Measurements from ENCODE around the gene ELL2.

Gene ELL2

DNA sequence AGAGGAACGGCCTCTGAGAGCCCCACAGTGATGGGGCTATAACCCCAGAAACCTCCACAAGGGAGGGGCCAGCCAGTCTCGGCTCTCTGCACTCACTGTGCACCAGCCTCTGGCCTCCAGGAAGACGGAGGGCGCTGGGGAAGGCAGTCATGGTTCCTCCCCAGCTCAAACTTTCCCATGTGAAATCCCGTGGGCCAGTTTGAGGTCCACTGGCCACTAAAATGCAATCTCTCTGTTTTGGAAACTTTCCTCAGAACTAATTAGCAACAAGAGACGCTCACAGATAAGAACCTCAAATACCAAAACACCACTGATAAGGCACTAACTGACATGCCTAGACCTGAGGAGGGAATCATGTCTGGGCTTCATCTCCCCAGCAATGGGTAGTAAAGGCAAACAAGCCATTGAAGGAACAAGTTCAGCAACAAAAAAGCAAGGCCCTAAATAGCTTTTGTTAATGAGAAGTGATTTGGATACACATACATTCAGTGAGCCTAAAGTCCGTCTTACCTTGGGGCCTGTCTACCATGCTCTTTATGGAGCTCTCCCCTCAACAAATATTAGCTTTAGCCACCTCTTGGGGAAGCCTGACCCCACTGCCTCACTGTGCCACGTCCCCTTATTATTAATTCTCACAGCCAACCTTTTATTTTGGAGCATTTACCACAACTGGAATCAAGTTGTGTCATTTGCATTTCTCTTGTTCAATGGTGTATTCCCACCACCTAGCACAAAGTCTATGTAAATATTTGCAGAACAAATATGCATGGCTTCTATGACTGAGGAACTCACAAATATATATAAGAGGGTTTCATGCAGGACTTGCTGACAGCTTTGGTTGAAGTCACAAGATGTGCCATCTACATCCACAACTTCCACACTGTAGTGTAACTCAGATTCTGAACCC is 83.0 kb downstream of the ELL2 start:
- no peak for DNase-seq

DNA sequence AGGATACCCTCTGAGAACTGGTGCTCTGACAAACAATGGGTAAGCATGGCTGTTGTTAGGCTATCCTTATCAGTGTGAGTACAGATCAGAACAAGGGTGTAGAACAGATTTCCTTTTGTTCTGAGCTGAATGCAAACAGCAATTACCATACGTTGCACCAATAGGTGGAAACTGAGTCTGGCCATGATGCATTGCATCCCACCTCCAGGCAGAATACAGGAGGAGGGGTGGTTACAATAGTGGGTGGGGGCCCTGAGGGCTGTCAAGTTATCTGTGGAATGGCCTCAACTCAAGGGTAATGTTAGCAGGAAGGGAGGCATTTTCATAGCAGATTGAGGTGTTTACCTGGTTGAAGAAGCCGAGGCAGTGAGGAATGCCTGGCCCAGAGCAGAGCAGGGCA is 84.9 kb downstream of the ELL2 start:
- no peak for DNase-seq

DNA sequence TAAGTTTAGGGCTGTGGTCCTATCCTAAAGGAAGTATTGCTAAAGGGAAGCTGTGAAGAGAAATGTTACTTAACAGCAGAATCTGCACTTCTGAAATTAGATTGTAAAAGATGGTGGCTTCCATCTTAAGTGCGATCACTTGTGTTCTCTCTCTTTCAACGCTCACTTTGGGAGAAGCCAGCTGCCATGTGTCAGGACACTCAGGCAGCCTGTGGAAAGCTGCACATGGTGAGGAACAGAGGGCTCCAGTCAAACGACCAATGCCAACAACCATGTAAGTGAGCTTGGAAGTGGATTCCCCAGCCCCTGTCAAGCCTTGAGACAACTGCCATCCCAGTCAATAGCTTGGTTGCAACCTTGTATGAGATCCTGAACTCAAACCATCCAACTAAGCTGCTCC is 87.4 kb downstream of the ELL2 start:
- DNase-seq: no peak

DNA sequence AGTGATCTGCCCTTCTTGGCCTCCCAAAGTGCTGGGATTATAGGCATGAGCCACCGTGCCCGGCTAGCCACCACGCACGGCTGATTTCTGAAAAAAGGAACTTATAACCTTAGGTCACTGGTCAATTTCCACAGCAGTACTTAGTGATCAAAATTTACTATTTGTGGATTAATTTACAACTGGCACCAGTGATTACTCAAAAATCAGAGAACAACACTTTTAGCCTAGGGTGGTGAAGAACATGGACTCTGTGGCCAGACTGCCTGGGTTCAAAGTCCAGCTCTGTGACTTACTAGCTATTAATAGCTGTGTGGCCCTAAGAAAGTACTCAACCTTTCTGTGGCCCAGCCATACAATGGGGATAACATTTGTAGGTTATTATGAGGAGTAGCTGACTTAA is 88.3 kb downstream of the ELL2 start:
- no peak for DNase-seq

DNA sequence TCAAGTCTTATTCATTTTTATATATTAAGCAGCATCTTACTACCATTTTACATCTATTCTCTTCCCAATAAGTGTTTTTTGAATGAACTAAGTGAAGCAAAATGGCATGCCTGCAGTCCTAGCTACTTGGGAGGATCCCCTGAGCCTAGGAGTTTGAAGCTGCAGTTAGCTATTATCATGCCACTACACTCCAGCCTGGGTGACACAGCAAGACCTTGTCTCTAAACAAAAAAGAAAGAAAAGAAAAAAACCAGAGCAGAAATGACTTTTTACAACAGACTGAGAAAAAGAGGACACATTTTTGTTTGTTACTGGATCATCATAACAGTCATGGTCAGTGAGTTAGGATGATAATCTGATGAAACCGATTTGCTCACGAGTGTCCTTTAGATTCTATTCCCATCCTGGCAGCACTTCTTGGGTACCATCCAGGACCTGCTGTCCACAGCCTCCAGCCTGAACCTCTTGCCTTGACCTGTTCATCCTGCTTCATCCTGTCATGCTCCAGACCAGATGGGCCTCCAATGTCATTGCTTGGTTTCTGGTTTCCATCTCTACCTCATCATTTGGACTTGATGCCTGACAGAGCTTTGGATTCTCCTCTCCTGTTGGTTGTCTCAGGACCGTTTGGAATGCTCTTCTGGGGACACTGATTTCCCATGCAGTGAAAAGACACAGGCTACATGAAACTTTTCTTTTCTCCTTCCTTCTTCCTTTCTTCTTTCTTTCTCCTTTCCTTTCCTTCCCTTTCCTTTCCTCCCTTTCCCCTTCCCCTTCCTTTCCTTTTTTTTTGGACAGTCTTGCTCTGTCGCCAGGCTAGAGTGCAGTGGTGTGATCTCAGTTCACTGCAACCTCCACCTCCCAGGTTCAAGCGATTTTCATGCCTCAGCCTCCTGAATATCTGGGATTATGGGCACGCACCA is 89.0 kb downstream of the ELL2 start:
- no peak for DNase-seq

DNA sequence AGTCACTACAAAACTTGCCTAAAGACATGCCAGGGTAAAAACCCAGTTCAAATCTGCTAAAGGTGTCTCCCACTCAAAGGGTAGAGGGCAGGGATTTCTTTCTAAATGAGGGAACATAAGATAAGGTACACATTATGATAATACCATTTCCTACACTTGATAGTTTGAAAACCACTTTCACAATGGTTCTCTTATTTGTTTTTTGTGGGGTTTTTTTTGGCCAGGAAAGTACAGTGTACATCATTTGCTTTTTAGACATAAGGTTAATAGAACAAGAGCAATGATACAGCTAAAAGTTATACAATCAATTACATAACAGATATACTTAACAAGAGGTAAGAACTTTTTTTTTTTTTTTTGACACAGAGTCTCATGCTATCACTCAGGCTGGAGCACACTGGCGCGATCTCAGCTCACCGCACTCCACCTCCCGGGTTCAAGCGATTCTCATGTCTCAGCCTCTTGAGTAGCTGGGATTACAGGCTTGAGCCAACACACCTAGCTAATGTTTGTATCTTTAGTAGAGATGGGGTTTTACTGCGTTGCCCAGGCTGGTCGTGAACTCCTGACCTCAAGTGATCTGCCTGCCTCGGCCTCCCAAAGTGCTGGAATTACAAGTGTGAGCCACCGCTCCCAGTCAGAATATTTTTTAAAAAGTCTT is 90.4 kb downstream of the ELL2 start:
- no peak for DNase-seq

DNA sequence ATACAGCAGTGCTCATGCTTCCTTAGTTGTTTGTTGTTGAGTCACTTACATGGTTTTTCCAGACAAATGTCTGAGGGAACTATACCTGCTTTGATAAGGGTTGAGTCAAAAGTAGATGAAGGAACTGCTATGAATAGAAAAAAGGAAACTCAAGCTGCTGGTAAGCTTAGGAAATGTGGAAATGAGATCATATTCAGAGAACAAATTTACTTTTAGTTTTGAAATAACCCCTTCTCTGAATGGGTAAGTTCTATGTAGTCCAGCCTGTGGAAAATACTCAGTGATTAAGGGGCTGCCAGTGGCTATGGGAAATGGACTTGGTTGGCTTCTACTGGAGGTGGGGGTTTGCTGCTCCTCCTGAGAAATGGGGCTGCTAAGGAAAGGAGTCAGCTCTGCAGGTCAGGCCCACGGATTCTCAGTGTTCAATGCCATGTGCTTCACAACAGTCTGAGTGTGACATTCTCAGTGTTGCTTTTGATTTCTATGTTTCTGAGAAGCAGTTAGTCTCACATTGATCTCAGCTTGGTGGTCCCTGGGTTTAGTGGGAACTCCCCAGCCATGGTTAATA is 91.5 kb downstream of the ELL2 start:
- peak in 2 of 5 experiments; percentile 32 to 52 for DNase-seq

DNA sequence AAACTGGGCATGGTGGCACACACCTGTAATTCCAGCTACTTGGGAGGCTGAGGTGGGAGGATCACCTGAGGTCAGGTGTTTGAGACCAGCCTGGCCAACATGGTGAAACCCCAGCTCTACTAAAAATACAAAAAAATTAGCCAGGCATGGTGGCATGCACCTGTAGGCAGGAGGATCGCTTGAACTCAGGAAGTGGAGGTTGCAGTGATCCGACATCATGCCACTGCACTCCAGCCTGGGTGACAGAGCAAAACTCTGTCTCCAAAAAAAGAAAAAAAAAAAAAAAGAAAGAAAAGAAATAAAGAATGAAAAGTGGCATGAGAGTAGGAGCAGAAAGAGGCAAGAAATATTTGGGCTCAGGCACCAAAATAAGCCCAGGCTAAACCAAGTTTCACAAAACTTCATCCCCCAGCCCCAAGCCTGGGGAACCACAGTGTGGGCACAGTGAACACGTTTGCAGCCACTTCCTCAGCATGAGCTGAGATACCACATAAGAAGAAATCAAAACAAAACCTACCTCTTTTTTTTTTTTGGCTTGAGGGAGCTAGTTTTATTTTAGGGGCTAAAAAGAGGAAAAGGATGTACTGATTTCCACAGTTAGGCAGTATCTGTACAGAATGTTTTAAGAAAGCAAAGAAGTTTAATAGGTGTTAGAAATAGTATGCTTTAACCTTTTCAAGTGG is 92.3 kb downstream of the ELL2 start:
- DNase-seq: peak in 4 of 5 experiments; percentile 23 to 92 (median 60)

DNA sequence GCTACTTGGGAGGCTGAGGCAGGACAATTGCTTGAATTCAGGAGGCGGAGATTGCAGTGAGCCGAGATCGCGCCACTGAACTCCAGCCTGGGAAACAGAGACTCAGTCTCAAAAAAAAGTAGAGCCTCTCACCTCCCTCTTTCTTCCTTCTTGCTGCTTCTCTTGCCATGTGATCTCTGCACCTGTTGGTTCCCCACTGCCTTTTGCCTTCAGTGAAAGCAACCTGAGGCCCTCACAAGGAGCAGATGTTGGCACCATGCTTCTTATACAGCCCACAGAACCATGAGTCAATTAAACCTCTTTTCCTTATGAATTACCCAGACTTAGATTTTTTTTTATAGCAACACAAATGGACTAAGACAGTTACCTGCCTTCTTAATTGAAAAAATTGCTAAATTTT is 93.5 kb downstream of the ELL2 start:
- no peak for DNase-seq

DNA sequence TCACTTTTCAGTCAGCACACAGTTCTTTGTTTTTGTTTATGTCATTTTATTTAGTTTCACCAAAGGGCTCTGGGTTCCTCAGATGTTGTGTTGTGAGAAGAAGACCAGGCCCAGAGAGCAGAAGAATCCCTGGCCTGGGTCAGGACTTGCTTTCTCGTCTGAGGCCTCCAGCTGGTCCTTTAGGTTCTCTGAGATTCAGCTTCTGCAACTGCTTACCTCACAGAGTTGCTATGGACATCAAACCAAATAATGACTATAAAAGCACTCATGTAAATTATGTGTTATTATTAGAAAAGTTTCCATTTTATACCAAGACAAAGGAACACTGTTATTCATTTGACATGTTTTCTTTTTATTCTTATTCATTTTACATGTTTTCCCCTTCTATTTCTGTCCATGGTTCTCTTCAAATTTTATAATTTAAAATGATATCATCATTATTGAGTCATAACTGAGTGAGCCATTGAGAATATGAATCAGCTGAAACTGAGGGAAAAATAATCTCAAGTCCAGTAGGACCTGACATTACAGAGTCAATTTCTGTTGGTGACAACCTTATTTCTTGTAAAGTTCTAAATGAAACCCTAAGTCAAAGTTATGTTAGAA is 95.1 kb downstream of the ELL2 start:
- DNase-seq: no peak

DNA sequence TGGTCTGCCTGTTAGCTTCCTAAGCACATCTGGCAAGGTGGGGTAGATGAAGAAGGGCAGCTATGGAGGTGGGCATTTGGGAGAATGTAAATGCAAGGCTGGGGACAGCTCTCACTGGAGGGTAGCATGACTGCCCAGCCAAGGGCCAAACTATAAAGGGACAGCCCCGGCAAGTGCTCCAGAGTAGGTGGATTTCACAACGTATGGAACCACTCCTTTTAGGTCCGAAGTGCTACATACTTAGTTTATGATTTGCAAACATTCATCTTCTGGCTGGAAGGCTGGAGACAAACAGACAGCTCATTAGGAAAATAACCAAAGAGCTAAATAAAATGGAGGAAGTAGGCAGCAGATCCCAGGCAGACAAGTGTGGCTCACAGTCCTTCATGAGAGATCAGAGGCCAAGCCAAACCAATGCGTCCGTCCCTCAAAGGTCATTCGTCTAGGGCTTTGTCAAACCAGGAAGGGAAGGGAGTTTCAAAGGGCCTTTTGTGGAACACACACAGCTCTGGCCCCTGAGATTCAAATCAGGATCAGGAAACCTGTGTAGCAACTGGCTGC is 96.6 kb downstream of the ELL2 start:
- no peak for DNase-seq

DNA sequence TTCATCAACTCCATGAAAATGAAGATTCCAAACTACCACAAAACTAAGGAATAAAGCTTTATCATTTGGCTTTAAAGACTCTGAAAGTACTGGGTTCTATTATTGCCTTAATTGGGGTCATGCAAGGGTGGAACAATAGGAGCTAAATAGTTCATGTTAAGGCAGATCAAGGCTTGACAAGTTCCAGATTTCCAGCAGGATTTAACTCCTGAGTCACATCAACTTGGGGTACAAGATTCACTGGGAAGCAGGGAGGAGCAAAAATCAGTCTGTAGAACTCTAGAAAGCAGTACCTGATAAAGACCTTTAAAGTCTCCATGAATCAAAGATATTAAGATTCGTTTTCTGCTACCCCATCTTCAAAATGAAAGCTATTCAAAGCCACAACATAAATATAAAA is 97.2 kb downstream of the ELL2 start:
- no peak for DNase-seq

DNA sequence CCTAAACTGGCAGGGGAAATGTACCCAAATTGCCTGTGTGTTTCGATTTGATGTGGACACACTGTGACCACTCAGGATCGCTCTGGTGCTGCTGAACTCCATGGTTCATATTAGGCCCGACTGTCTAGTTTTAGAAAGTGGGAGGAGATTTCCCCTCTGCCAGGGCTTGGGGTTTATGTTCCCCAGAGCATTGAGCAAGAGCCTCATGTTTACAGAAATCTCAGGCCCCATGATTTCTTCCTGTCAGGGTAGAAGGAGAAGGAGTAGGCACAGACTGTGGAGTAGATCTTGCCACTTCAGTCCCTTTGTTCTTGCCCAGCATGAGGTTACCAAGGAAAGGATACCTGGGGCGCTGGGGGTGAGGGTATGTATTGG is 98.3 kb downstream of the ELL2 start:
- no peak for DNase-seq

DNA sequence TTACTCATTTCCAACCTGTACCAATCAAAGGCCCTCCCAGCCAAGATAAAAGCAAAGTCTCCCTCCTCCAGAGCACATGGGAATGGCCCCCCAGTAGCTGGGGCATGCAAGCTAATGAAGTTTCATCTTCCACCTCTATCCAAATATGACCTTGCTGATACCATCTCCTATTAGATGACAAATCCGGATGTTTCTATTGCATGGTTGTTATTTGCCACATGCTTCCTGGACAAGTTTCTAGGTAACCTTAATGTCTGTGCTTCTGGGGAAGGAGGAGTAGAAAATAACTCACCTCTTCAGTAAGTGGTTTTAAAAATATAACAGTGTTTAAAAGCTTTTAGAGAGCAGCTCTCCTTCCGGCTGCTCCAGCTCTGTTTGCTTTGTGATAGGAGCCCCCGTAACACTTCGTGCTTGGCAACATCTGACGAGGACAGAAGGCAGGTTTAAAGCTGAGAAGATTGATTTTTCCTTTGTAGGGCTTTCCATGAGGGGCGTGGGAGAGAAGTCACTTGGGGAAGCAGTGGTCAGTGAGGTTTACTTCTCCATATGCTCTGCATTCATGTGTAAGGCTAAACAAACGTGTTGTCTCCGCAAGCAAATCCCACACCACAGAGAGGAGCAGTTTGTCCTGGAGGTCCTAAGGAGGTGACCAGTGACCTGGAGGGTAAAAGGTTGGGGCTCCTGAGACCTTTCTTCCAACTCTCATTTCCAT is 98.8 kb downstream of the ELL2 start:
- DNase-seq: peak in 1 of 5 experiments; percentile 63

DNA sequence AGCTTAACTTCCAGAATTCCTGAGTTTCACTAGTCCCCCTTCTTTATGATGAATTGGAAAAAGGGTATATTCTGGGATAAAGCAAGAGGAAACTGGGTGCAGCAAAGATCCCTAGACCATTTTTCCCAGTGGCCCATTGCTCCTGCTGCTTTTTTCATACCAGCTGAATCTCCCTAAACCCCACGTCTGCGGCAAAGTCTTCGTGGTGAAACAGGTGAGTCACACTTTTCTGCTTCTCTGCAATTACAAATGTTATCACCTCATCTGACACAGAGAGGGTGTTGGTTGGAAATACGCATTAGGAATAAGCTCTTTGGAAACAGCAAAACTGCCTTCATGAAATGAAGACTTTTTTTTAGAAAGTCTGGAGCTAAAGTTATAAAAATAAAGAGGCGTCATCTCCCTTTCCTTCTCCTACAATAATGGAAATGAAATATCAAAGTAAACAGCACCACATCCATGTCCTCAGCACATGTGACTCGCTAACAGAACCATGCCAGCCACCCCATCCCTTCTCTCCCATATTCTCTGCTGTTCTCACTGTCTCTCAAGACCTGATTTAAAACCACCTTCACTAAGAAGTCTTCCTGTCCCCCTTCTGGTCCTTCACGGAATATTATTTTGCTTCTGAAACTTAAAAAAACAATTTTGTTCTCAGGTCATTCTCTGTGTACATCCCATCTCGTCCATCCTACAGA is 99.6 kb downstream of the ELL2 start:
- DNase-seq: peak in 1 of 5 experiments; percentile 58

DNA sequence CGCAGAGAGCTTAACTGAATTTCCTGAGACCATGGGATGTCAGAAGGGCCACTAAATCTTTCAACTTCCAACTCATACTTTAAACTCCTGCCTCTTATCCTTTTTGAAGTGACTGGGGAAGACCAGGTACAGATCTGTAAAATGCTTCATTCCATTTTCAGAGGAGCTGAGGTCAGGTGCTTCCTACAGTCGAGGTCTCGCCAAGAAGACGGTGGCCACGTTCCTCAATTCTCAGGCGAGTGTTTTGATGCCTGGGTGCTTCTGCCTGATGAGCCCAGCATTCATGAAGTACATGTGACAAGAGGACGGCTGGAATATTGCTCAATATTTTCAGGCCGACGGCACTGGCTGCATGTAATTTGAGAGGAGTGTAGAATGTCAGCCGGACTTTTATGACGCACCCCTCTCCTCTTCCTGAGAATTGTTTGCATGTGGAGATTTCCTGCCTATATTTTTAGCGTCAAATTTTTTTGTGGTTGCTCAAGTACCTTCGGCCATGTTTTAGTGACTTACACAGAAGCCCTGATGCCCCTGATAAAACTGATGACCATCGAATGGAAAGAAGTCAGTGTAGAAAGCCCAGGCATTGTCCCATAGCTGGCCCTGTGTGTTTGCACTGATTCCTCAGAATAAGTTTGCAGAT is 100.3 kb downstream of the ELL2 start:
- peak in 1 of 5 experiments; percentile 23 for DNase-seq

DNA sequence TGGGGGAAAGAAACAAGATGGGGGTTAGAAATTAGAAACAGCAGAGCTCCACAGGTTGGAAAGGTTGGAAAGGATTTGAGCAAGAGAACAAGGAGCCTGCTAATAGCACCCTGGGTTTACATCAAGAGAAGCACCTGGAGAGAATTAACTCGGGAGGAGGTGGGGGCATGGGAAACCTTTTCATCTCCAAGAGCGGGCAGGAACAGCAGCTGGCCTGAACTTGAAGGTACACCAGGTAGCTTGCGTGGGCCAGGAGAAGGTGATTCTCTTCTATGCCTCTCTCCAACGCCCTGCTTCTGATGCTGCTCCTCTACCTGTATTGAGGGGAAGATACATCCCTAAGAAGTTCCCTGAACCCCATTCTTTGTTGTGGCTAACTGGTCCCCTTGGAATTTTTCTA is 102.0 kb downstream of the ELL2 start:
- no peak for DNase-seq

DNA sequence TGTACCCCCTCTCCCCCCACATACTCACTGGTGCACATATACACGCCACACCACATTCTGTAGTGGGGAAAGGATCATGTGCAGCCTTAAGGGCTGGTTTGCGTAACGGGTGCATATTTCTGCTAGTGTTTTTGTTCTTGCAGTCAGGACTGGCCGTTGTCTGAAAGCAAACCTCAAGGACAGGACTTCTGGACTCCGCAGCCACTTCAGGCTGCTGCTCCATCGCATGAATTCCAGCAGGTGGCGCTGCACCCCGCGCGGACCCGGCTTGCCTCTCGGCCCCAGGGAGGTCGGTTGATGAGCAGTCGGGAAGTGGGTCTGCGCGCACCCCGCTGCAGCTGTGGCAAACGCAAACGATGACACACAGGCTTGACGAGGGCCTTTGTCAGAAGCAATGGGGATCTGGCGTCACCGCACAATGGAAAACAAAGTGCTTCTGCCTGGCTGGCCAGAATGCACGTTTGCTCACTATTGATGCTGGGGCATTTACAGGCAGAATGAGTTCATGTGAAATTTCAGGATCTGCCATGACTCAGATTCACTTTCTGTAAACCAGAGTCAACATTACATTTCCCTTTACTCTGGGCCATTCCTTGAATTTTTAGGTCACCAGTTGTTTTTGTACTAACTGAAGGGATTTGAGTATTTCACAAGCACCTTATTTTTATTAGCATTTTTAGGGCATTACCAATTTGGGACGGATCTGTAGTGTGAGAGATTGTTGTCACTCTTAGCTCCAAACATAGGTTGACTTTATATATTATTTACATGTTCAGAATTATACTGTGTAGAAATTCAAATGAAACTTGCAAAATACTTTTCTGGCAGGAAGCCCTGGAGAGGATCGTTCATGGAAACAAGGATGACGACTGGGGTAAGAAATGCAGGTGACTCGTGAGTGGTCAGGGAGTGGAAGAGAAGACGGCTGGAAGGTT is 102.7 kb downstream of the ELL2 start:
- peak; percentile 71 to 91 (median 81) for DNase-seq

Data from T-helper 2 cell (primary cell).